ENCODE data around the gene MIGA1.
A peak's percentile ranks its signal among the peaks of the same experiment; 100 is the strongest.

Gene MIGA1

DNA sequence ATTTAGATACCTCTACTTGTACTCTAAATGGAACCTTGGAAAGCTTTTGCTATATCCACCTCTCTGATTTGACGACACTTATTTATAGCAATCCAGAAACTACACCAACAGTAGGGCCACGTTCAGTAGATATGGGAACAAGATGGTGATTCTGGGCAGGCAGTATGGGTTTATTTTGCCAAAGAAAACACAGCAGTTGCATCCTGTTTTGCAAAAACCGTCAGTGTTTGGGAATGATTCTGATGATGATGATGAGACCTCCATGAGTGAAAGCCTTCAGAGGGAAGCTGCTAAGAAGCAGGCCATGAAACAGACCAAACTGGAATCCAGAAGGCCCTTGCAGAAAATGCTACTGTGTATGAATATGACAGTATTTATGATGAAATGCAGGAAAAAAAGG, 67.5 kb downstream of the MIGA1 start:
- no peak for DNase-seq (ENCODE audit: extremely low read depth in 1 of 2, low read depth in 1 of 2)

DNA sequence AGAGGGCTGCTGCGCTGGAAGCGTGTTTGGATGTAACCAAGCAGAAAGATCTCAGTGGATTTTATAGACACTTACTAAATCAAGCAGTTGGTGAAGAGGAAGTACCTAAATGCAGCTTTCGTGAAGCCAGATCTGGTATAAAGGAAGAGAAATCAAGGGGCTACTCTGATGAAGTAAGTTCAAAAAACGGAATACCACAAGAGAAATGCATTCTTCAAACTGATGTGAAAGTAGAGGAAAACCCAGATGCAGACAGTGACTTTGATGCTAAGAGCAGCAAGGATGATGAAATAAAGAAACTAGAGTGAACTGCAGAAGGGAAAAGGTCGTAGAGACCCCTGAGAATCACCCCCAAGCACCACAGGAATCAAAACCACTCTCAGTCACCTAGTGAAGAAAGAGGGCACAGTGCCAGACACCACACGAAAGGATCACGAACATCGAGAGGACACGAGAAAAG, 68.2 kb downstream of the MIGA1 start:
- no peak for DNase-seq (ENCODE audit: extremely low read depth in 1 of 2, low read depth in 1 of 2)

DNA sequence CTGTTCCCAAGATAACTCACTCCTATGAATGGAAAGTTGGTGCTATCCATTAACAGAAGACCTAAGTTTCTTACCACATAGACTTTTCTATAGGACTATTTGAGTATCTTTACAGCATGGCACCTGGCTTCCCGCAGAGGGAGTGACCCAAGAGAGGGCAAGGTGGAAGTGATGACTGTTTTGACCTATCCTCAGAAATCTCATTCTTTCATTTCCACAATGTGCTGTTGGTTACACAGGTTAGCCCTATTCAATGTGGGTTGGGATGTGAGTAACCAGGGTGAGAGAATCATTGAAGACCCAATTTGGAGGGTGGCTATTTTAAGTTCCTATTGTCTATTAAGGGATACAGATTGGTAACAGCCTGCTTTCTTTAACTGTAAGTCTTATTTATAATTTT, 70.6 kb downstream of the MIGA1 start:
- no peak for DNase-seq (ENCODE audit: extremely low read depth in 1 of 2, low read depth in 1 of 2)

DNA sequence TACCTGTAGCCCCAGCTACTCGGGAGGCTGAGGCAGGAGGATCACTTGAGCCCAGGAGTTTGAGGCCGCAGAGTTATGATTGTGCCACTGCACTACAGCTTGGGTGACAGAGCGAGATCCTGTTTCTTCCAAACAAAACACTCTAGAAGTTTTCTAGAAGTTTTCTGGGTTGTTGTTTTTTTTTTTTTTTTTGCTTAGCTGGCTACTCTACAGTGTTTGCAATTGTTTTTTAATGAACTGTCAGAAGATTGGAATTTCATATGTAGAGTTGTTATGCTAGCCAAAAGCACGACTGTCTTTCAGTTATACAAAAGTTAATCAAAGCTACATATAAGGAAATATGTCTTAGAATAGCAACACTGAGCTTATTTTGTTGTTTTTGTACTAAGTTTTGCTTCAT, 78.1 kb downstream of the MIGA1 start:
- no peak for DNase-seq (ENCODE audit: extremely low read depth in 1 of 2, low read depth in 1 of 2)

DNA sequence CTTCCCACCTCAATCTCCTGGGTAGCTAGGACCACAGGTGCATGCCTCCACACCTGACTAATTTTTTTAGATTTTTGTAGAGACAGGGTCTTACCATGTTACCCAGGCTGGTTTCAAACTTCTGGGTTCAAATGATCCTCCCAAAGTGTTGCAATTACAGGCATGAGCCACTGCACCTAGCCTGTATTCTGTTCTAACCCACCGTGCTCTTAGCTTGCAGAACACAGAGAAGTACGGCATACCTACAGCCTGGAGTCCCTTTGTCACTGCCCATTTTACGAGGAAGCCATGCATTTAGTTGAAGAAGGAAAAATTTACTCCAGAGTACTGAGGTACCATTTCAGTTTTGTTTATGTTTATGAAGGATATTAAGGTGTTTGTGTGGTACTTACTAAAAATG, 79.3 kb downstream of the MIGA1 start:
- DNase-seq (ENCODE audit: extremely low read depth in 1 of 2, low read depth in 1 of 2): no peak

DNA sequence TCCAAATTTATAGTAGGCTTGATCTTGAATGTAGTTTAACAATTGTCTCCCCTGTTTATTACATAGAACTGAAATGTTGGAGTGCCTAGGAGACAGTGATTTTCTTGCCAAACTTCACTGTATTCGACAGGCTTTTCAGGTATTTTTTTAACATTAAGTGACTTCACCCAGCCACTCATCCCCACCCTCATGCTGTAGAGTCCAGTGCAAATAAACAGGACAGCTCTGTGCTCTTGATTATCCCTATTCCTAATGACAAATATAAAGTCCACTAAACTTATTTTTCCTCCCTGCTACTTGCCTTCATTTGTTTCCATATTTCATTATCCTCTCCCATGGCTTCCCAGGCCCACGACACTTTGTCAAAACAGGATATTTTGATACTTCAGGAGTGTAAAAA, 79.8 kb downstream of the MIGA1 start:
- DNase-seq (ENCODE audit: extremely low read depth in 1 of 2, low read depth in 1 of 2): no peak

DNA sequence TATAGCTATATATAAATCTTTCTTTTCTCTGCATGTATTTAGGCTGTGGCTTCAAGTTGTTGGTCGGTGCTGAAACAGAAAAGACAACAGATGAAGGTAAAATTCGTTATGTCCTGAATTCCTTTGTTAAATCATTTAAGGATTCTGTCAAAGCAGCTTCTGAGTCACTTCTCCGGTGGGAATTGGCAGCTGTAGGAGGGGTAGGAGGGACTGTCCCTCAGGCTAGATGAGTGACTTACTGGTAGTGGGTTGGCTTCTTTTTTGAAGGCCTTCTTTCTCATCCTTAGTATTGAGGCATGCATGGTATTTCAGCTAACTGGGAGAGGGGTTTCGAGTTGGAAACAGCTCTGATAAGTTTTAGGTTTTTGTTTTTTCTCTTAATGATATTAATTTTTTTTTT, 86.8 kb downstream of the MIGA1 start:
- no peak for DNase-seq (ENCODE audit: extremely low read depth in 1 of 2, low read depth in 1 of 2)

DNA sequence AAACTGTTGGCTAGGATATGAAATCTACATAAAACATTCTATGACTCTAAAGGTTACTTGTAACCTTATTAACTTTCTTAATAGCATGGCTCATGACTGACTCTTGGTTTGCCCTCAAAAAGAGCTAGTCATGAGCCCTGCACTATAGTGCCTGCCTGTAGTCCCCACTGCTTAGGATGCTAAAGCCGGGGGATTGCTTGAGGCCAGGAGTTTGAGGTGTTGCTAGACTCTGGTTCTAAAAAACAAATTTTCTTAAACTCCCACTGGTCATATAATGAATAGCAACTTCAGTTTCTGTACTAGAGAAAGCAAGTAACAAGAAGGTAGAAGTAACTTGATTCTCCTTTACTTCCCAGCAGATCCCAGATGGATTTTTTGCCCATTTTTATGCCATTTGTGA, 93.2 kb downstream of the MIGA1 start:
- no peak for DNase-seq (ENCODE audit: extremely low read depth in 1 of 2, low read depth in 1 of 2)

DNA sequence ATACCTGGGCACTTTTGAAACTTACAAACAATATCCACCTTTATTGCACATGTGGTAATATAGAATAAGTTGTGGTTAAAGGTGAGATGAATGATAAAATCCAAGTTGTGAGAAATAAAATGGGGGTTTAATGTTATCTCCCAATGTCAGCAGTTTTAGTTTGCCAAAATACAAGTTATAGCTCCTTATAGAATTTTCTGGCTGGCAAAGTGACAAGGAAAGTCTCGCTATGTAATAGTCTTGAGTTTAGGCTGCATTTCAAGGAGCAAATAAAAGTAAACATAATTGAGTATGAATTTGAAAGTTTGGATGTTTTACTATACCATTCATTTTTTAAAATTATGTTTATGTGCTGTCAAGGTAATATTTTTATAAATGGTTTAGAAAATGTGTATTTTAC, 94.0 kb downstream of the MIGA1 start:
- DNase-seq (ENCODE audit: extremely low read depth in 1 of 2, low read depth in 1 of 2): no peak

DNA sequence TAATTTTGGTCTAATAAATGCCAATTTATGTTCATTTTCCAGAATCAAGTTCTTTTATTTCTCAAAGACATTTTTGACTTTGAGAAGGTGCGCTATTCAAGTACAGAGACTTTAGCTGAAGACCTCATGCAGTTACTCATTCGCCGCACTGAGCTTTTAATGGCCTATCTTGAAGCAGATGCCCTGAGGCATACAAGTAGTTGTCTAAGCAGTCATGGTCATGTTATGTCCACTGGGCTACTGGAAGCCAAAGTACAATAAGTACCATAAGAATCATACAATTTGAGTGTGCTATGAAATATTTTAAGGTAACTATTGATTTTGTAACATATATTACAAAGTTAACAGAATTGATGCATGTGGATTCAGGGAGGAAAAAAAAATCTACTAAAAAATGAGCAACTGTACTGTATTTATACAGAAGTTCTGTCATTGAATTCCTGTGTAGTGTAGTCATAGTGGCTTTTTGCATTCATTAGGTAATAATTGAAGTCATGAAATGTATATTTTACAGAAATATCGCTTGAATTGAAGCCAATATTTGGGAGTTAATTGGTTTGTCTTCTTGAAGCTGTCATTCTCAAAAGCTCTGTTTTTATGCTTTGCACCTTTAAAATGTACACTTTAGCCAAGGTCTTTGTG, 95.5 kb downstream of the MIGA1 start:
- no peak for DNase-seq (ENCODE audit: extremely low read depth in 1 of 2, low read depth in 1 of 2)

DNA sequence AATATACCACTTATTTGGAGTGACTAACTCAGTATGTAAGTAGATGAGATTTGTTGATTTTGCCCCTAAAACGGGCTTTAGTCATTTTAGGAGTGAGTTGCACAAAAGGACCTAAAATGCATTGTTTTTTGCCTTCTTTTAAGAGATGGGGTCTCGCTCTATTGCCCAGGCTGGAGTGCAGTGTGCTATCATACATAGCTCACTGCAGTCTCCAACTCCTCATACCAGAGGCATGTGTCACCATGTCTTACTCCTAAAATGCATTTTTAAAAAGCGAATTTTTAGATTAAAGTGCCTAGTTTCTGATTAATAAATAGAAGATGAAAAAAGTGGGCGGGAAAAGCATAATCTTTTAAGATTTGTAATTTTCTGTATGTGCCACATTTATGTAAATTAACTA, 97.4 kb downstream of the MIGA1 start:
- no peak for DNase-seq (ENCODE audit: extremely low read depth in 1 of 2, low read depth in 1 of 2)

DNA sequence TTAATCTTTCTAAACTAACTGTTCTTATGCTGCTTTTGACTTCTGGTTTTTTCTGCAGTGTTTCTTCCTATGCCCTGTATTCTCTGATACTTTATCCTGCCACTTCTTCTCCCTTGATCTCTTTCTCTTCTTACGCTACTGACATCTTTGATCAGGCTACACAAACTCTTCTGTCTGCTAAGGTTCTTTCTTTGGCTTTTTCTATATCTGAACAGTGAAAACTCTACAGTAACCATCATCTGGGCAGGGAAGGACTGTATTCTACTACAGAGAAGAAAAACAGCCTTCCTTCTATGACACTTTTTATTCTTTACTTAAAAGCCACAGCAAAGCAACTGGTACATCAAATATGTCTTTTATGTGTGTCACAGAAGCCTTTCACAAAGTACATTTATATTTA, 101.6 kb downstream of the MIGA1 start:
- no peak for DNase-seq (ENCODE audit: extremely low read depth in 1 of 2, low read depth in 1 of 2)

DNA sequence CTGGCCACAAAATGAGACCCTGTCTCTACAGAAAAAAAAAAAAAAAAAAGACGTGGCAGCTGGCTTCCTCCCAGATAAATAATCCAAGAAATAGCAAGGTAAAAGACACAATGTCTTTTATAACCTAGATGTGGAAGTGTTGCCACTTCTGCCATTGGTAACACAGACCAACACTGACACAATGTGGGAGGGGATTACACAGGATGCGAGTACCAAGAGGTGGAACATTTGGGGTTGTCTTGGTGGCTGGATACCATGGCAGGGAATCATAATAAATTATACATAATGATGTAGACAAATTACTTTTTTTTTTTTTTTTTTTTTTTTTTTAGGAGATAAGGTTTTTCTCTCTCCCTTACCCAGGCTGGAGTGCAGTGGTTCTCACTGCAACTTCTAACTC, 103.0 kb downstream of the MIGA1 start:
- DNase-seq (ENCODE audit: extremely low read depth in 1 of 2, low read depth in 1 of 2): no peak

DNA sequence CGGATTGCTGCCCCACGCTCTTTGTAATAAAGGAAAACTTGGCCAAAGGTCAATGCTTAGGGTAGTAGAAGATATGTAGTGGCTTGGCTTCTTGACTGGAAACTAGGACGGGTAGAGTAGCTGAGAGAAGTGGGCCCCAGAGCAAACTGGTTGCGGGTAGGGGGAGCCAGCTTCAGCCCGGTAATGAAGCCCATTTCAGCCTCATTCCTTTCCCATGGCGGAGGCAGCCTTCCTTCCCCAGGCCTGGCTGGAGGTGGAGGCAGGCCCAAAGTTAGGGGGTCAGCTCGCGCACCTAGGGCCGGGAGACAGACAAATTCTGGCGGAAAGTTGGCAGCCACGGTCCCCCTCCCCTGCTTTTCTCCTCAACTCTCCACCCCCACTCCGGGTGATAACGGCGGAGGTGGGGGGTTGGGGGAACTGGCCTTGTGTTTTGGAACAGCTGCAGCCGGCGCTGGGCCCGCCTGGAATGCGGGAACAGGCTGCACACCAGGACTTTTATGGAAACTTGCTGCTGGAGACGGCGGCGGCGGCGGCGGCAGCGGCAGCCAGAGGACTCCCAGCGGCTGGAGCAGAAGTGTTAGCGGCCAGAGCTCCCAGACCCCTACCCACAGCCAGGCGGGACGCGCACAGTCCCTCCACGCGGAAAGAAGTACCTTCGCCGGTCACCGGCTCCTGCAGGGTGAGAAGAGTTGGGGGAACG, 108.8 kb downstream of the MIGA1 start, which contains the start of gene NEXN:
Gene NEXN (plus strand): TSS at position 544 of the 700 bp plus-strand sequence. CDS start 27,483 bp downstream, outside the sequence.
- DNase-seq (ENCODE audit: extremely low read depth in 1 of 2, low read depth in 1 of 2): no peak

DNA sequence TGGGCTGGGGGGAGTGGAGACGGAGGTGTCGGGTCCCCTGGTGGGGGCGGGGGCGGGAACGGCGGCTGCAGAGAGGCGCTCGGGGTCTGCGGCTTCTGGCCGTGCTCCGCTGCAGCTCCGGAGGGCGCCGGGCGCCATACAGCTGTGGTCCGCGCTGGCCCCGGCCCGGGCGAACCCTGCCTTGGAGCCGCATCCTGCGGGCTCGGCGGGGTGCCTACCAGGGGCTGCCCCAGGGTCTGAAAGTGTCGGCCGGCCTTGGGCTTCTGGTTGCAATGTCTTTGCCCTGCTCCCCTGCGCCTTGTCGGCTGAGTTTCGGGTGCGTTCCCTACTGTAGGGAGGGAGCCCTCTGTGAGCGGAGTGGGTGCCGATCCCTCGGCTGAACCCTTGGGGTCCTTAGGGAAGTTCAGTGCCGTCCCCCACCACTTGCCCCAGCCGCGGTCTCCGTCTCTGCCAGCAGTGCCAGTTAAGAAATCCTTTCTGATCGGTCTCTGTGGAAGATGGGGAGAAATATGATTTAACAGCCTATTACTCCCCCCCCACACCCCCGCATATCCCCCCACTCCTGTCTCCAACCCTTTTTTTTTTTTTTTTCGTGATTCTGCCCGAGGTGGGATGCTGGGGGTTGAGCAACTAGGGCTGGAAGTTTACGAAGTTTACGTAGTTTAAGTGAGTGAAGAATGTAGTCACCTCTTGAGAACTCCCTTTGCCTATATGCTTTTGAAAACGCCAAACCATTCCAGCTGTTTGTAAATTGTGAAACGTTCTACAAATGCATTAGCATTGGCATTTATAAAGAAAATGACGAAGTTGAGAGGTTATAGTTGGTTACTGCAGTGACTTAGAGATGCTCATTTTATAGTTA, 109.6 kb downstream of the MIGA1 start:
- peak in 1 of 2 donors; percentile 9 for DNase-seq (ENCODE audit: extremely low read depth in 1 of 2, low read depth in 1 of 2)

DNA sequence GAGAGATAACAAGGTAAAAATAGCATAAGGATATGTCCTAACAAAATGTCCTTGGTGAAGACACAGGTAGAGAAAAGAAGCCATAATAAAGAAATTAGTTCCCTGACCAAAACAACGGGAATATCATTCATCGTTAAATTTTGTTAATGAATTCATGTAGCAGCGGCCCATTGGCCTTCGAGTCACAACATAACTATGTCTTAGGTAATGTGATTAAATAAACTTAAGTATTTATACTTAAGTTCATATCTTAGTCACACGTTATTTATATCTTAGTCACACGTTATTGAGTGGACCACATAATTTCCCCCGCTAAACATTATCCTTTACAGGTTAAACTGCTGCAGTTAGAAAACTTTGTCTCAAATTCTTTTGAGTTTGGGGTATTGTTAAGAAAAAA, 110.2 kb downstream of the MIGA1 start:
- no peak for DNase-seq (ENCODE audit: extremely low read depth in 1 of 2, low read depth in 1 of 2)

DNA sequence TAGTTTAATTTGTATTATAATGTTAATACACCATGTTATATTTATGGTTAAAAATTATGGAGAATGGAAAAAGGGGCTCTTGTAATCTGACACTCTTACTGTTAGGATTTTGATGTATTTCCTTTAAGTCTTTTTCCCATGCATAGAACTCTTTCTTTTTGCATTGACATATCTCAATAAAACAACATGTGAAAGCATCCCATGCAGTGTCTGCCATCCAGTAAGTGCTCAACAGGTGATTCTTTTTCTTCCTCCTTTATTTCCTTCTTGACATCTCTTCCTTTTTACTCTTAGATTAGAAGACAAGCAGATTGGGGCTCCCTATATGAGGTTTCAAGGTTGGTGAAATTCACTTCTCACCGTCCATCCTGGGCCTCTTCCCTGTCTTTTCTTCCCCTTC, 111.8 kb downstream of the MIGA1 start:
- no peak for DNase-seq (ENCODE audit: extremely low read depth in 1 of 2, low read depth in 1 of 2)

DNA sequence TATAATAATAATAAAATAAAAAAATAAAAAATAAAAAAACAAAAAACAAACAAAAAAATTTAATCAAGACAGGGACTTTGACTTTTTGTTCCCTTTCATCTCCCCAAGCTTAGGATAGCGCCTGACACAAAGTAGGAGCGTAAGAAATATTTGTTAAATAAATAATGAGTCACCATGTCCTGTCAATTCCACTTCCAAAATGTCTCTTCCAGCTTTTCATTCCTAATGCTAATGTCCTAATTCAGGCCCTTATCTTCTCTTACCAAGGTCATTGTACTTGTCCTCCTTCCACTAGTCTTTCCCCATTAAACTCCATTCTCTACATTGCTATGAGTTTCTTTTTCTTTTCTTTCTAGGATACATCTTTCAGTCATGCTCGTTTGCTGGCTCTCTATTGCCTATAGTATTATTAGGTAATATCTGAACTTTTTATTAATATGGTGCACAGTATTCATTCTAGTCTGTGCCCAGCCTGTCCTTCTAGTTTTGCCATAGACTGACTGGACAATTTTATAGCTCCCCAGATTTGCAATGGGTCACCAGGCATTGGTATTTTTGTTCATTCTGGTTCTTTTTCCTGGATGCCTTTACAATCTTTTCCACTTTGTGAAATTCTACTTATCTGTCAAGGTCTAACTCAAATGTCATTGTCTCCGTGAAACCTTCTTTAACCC, 120.3 kb downstream of the MIGA1 start:
- no peak for DNase-seq (ENCODE audit: extremely low read depth in 1 of 2, low read depth in 1 of 2)

DNA sequence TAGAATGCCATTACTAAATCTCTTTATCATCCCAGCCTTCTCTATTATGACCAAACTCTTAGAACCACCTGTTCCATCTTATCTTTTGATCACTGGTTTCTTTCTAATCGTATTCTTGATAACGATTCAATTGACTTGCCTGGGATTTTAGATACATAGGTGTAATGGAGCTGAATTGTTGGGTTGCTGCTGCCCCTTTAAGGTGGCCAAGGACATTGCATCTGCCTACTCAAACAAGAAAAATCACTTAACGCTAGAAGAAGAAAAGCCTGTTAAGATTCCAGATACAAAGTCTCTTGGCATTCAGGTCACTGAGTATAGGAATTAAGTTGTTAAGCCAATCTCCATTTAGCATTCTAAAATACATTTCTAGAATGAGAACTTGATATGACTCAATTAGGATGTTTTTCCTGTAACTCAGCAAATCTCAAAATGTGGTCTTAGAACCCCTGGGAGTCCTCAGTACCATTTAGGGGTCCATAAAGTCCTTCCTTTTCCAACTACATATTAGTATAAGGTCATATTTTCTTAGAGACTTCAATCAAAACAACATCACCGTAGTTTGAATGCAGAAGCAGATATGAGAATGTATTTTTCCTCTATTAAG, 121.3 kb downstream of the MIGA1 start:
- no peak for DNase-seq (ENCODE audit: extremely low read depth in 1 of 2, low read depth in 1 of 2)

DNA sequence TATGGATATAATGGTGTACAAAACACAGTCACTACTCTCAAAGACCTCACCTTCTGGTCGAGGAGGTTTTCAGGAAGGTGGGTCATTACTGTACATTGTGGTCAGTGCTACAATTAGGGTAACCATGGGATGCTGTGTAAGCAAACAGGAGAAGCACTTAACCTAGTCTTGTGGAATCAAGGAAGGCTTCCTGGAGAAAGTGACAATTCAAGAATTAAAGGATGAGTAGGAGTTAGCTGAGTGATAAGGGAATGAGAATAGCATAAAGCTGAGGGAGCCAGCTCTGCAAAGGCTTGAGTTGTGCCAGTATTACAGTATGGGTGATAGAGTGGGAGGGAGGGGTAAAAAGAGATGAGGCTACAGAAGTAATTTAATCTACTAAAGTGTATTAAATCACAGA, 126.2 kb downstream of the MIGA1 start:
- DNase-seq (ENCODE audit: extremely low read depth in 1 of 2, low read depth in 1 of 2): no peak

Measured in stimulated activated CD8-positive, alpha-beta memory T cell treated with anti-CD3 and anti-CD28 coated beads, Interleukin-7, amount 100 ng/mL, for 48 hours (primary cell).